ENCODE results near the gene FAM107A.

DNA sequence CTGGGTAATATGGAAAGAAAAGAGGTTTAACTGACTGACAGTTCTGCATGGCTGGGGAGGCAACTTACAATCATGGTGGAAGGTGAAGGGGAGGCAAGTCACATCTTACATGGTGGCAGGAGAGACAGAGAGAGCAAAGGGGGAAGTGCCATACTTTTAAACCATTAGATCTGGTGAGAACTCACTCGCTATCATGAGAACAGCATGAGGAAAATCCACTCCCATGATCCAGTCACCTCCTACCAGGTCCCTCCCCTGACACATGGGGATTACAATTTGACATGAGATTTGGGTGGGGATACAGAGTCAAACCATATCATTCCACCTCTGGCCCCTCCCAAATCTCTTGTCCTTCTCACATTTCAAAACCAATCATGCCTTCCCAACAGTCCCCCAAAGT lies 24.2 kb downstream of the FAM107A start:
- TF ChIP-seq POLR2AphosphoS5 (IDR thresholded peaks at IDR 0.05; ENCODE audit: low read depth) = no peak
- TF ChIP-seq, protein P1, sequence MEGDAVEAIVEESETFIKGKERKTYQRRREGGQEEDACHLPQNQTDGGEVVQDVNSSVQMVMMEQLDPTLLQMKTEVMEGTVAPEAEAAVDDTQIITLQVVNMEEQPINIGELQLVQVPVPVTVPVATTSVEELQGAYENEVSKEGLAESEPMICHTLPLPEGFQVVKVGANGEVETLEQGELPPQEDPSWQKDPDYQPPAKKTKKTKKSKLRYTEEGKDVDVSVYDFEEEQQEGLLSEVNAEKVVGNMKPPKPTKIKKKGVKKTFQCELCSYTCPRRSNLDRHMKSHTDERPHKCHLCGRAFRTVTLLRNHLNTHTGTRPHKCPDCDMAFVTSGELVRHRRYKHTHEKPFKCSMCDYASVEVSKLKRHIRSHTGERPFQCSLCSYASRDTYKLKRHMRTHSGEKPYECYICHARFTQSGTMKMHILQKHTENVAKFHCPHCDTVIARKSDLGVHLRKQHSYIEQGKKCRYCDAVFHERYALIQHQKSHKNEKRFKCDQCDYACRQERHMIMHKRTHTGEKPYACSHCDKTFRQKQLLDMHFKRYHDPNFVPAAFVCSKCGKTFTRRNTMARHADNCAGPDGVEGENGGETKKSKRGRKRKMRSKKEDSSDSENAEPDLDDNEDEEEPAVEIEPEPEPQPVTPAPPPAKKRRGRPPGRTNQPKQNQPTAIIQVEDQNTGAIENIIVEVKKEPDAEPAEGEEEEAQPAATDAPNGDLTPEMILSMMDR (IDR thresholded peaks at IDR 0.05; ENCODE audit: insufficient read depth, low read length) = no peak
- TF ChIP-seq, protein P2, sequence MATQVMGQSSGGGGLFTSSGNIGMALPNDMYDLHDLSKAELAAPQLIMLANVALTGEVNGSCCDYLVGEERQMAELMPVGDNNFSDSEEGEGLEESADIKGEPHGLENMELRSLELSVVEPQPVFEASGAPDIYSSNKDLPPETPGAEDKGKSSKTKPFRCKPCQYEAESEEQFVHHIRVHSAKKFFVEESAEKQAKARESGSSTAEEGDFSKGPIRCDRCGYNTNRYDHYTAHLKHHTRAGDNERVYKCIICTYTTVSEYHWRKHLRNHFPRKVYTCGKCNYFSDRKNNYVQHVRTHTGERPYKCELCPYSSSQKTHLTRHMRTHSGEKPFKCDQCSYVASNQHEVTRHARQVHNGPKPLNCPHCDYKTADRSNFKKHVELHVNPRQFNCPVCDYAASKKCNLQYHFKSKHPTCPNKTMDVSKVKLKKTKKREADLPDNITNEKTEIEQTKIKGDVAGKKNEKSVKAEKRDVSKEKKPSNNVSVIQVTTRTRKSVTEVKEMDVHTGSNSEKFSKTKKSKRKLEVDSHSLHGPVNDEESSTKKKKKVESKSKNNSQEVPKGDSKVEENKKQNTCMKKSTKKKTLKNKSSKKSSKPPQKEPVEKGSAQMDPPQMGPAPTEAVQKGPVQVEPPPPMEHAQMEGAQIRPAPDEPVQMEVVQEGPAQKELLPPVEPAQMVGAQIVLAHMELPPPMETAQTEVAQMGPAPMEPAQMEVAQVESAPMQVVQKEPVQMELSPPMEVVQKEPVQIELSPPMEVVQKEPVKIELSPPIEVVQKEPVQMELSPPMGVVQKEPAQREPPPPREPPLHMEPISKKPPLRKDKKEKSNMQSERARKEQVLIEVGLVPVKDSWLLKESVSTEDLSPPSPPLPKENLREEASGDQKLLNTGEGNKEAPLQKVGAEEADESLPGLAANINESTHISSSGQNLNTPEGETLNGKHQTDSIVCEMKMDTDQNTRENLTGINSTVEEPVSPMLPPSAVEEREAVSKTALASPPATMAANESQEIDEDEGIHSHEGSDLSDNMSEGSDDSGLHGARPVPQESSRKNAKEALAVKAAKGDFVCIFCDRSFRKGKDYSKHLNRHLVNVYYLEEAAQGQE (IDR thresholded peaks at IDR 0.05; ENCODE audit: insufficient replicate concordance, low read depth) = no peak
- no peak for TF ChIP-seq SPI1 (IDR thresholded peaks at IDR 0.05; ENCODE audit: borderline replicate concordance, low read depth)
- no peak for TF ChIP-seq GABPA (IDR thresholded peaks at IDR 0.05; ENCODE audit: low read depth)
